ENCODE measurements around the gene NOSTRIN.

Gene NOSTRIN, protein sequence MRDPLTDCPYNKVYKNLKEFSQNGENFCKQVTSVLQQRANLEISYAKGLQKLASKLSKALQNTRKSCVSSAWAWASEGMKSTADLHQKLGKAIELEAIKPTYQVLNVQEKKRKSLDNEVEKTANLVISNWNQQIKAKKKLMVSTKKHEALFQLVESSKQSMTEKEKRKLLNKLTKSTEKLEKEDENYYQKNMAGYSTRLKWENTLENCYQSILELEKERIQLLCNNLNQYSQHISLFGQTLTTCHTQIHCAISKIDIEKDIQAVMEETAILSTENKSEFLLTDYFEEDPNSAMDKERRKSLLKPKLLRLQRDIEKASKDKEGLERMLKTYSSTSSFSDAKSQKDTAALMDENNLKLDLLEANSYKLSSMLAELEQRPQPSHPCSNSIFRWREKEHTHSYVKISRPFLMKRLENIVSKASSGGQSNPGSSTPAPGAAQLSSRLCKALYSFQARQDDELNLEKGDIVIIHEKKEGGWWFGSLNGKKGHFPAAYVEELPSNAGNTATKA

GRCh38 chr2:168801961-168802858 is at the start of gene NOSTRIN:
TSS of gene NOSTRIN (plus strand) at chr2:168802637. CDS start at chr2:168802647, 10 bp downstream.
- TF ChIP-seq, protein P1, sequence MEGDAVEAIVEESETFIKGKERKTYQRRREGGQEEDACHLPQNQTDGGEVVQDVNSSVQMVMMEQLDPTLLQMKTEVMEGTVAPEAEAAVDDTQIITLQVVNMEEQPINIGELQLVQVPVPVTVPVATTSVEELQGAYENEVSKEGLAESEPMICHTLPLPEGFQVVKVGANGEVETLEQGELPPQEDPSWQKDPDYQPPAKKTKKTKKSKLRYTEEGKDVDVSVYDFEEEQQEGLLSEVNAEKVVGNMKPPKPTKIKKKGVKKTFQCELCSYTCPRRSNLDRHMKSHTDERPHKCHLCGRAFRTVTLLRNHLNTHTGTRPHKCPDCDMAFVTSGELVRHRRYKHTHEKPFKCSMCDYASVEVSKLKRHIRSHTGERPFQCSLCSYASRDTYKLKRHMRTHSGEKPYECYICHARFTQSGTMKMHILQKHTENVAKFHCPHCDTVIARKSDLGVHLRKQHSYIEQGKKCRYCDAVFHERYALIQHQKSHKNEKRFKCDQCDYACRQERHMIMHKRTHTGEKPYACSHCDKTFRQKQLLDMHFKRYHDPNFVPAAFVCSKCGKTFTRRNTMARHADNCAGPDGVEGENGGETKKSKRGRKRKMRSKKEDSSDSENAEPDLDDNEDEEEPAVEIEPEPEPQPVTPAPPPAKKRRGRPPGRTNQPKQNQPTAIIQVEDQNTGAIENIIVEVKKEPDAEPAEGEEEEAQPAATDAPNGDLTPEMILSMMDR (IDR thresholded peaks at IDR 0.05; ENCODE audit: low read length) = no peak
- no peak for TF ChIP-seq EZH2 (optimal IDR thresholded peaks at IDR 0.05; ENCODE audit: low read depth, low read length)
- no peak for TF ChIP-seq EZH2phosphoT487 (IDR thresholded peaks at IDR 0.05; ENCODE audit: low read length)
- H3K9me3 ChIP-seq (replicated peaks; ENCODE audit: insufficient read depth, low read length) = no peaks in the 10 kb centered on the region
- H3K4me3 ChIP-seq (ENCODE audit: low read length) = no peak within 1 kb of the TSS
- no peak within 1 kb of the TSS for H3K9ac ChIP-seq (ENCODE audit: low read length)
- no peak within 1 kb of the TSS for H3K27ac ChIP-seq (ENCODE audit: low read length)
- no peak within 1 kb of the TSS for H2AFZ ChIP-seq (ENCODE audit: low read length)
- H3K27me3 ChIP-seq (replicated peaks; ENCODE audit: insufficient read depth, low read length) = no peaks in the 10 kb centered on the region
- no peak within 1 kb of the TSS for H3K4me2 ChIP-seq (ENCODE audit: low read depth, low read length)
- no peak for DNase-seq
- no peaks in the 10 kb centered on the region for H3K79me2 ChIP-seq (ENCODE audit: low read length)
- no peaks in the 10 kb centered on the region for H4K20me1 ChIP-seq (ENCODE audit: insufficient read depth, low read length)
- H3K36me3 ChIP-seq (replicated peaks; ENCODE audit: insufficient read depth, low read length) = no peaks in the 10 kb centered on the region
- H3F3A ChIP-seq (ENCODE audit: insufficient read depth, low read length) = no peaks in the 10 kb centered on the region
- H3K4me1 ChIP-seq (ENCODE audit: low read length) = no peaks in the 10 kb centered on the region
- H3K9me2 ChIP-seq (replicated peaks; ENCODE audit: insufficient read depth, low read length) = no peaks in the 10 kb centered on the region

DNA sequence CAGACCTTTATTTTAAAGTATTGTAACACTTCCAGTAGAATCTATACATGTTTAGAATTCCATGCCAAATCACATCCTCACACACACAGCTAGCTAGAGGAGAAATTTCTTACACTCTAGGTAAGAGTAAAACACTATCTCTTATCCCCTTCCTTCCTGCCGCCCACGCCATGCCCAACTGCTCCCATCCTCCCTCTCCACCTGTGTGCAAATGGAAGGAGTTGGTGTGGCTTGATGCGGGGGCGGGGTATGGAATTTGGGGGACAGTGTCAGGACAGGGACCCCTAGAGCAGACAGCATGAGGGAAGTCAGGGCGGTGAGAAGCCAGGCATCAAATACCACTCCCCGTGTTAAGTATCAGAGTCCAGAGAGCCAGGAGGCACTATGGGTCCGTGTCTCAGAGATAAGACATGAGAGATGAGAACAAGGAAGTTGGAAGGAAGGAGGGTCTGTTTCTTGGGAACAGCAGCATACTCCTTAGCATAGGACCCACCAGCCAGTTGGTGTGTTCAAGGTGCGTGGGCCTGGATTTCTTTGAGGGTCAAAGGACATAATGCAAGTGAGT is 48.6 kb upstream of the NOSTRIN start:
- DNase-seq = no peak
- H3K9me3 ChIP-seq (replicated peaks; ENCODE audit: insufficient read depth, low read length) = no peaks in the 10 kb centered on the region
- H3K9me2 ChIP-seq (replicated peaks; ENCODE audit: insufficient read depth, low read length) = no peaks in the 10 kb centered on the region
- no peak overlapping the region for H2AFZ ChIP-seq (ENCODE audit: low read length)
- no peaks in the 10 kb centered on the region for H3K36me3 ChIP-seq (replicated peaks; ENCODE audit: insufficient read depth, low read length)
- no peaks in the 10 kb centered on the region for H3F3A ChIP-seq (ENCODE audit: insufficient read depth, low read length)
- H3K4me1 ChIP-seq (ENCODE audit: low read length) = 0 out of 2 replicates have a peak, but pooled peaks cover 3% of the 10 kb centered on the region
- H3K79me2 ChIP-seq (ENCODE audit: low read length) = no peaks in the 10 kb centered on the region
- TF ChIP-seq, protein P1 (IDR thresholded peaks at IDR 0.05; ENCODE audit: low read length) = no peak
- no peak for TF ChIP-seq EZH2phosphoT487 (IDR thresholded peaks at IDR 0.05; ENCODE audit: low read length)
- no peak for TF ChIP-seq EZH2 (optimal IDR thresholded peaks at IDR 0.05; ENCODE audit: low read depth, low read length)
- no peaks in the 10 kb centered on the region for H3K27me3 ChIP-seq (replicated peaks; ENCODE audit: insufficient read depth, low read length)
- no peak overlapping the region for H3K27ac ChIP-seq (ENCODE audit: low read length)
- H3K9ac ChIP-seq (ENCODE audit: low read length) = no peak overlapping the region
- H4K20me1 ChIP-seq (ENCODE audit: insufficient read depth, low read length) = no peaks in the 10 kb centered on the region
- H3K4me2 ChIP-seq (ENCODE audit: low read depth, low read length) = no peak overlapping the region
- no peak overlapping the region for H3K4me3 ChIP-seq (ENCODE audit: low read length)

- no peak overlapping the region for H3K27ac ChIP-seq (ENCODE audit: low read length)
- no peak overlapping the region for H3K4me3 ChIP-seq (ENCODE audit: low read length)
- H3K9me2 ChIP-seq (replicated peaks; ENCODE audit: insufficient read depth, low read length) = no peaks in the 10 kb centered on the region
- H3F3A ChIP-seq (ENCODE audit: insufficient read depth, low read length) = no peaks in the 10 kb centered on the region
- no peaks in the 10 kb centered on the region for H3K9me3 ChIP-seq (replicated peaks; ENCODE audit: insufficient read depth, low read length)
- no peaks in the 10 kb centered on the region for H3K36me3 ChIP-seq (replicated peaks; ENCODE audit: insufficient read depth, low read length)
- no peaks in the 10 kb centered on the region for H3K79me2 ChIP-seq (ENCODE audit: low read length)
- H3K27me3 ChIP-seq (replicated peaks; ENCODE audit: insufficient read depth, low read length) = no peaks in the 10 kb centered on the region
- no peak overlapping the region for H2AFZ ChIP-seq (ENCODE audit: low read length)
- no peak for DNase-seq
- H4K20me1 ChIP-seq (ENCODE audit: insufficient read depth, low read length) = no peaks in the 10 kb centered on the region
- H3K4me1 ChIP-seq (ENCODE audit: low read length) = no peaks in the 10 kb centered on the region
- TF ChIP-seq EZH2 (optimal IDR thresholded peaks at IDR 0.05; ENCODE audit: low read depth, low read length) (no peak), EZH2phosphoT487 (IDR thresholded peaks at IDR 0.05; ENCODE audit: low read length) (no peak)
- TF ChIP-seq, protein P1 (IDR thresholded peaks at IDR 0.05; ENCODE audit: low read length) = no peak
- no peak overlapping the region for H3K9ac ChIP-seq (ENCODE audit: low read length)
- no peak overlapping the region for H3K4me2 ChIP-seq (ENCODE audit: low read depth, low read length)
These were observed 45.2 kb upstream of the NOSTRIN start for GRCh38 chr2:168757223-168757622.

Data from MM.1S (cell line).